ENCODE data around the gene VSIG10.

DNA sequence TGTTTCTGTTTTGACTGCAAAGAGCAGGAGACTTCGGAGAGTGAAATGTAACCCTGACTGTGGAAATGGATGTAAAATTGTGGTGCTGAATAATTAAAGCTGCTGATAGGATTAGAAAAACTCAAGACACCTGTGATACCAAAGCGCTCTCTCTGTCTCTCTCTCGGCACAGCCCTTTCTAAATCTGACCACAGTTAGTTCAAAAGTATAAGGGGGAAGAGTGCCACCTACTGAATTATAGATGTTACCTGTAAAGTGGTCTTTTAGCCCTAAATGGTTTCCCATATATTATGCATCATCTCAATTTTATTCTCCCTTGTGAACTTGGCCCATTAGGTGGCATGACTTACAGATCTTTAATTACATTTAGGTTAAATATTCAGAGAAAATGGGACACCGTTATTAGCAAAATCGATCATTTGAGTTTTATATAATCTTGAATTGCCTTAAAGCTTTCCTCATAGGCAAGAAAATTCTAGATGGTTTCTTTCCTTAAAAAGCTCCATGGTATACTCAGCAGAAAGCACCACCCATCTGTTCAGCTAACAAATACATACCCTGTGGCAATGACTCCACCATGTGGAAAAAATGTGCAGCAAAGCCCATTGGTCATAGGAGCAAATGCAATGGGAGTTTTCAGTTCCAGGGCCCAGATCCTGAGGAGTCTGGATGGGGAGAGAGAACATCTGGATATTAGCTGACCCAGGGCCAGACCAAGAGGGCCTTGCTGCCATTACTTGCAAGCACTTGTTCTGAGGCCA is 69.2 kb downstream of the VSIG10 start:
- TF ChIP-seq, protein P1, sequence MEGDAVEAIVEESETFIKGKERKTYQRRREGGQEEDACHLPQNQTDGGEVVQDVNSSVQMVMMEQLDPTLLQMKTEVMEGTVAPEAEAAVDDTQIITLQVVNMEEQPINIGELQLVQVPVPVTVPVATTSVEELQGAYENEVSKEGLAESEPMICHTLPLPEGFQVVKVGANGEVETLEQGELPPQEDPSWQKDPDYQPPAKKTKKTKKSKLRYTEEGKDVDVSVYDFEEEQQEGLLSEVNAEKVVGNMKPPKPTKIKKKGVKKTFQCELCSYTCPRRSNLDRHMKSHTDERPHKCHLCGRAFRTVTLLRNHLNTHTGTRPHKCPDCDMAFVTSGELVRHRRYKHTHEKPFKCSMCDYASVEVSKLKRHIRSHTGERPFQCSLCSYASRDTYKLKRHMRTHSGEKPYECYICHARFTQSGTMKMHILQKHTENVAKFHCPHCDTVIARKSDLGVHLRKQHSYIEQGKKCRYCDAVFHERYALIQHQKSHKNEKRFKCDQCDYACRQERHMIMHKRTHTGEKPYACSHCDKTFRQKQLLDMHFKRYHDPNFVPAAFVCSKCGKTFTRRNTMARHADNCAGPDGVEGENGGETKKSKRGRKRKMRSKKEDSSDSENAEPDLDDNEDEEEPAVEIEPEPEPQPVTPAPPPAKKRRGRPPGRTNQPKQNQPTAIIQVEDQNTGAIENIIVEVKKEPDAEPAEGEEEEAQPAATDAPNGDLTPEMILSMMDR (IDR thresholded peaks at IDR 0.05), result no peak
- TF ChIP-seq POLR2AphosphoS5 (IDR thresholded peaks at IDR 0.05), result no peak

Measured in suprapubic skin (tissue), 3 donors.